B cell (primary cell): ENCODE data around the gene LHX1.

Source experiments
- CTCF ChIP-seq: fragments of 200-600 bp; IDR thresholded peaks from one replicate; pipeline ENCODE4 v1.8.0; 2022; ENCODE audit warnings: antibody characterized with exemption, mild to moderate bottlenecking
- EZH2 ChIP-seq: IDR thresholded peaks from 2 replicates; pipeline ENCODE4 v1.6.1; 2012; ENCODE audit warnings: borderline replicate concordance, low read depth, mild to moderate bottlenecking, moderate library complexity, low read length; ENCODE audit not compliant: insufficient read depth, poor library complexity, severe bottlenecking

- TF ChIP-seq CTCF (no peak), EZH2 (no peak)
Observed at GRCh38 chr17:36939052-36939801, 2.0 kb downstream of the LHX1 start.
